ENCODE data around the gene ARL11.

Gene ARL11

GRCh38 chr13:49646688-49647087 lies 18.4 kb downstream of the ARL11 start:
- DNase-seq (ENCODE audit: extremely low read depth, low read depth) = no peak
- H3K4me3 ChIP-seq (replicated peaks; ENCODE audit: low read depth, low read length) = no peak overlapping the region
- TF ChIP-seq, protein P1, sequence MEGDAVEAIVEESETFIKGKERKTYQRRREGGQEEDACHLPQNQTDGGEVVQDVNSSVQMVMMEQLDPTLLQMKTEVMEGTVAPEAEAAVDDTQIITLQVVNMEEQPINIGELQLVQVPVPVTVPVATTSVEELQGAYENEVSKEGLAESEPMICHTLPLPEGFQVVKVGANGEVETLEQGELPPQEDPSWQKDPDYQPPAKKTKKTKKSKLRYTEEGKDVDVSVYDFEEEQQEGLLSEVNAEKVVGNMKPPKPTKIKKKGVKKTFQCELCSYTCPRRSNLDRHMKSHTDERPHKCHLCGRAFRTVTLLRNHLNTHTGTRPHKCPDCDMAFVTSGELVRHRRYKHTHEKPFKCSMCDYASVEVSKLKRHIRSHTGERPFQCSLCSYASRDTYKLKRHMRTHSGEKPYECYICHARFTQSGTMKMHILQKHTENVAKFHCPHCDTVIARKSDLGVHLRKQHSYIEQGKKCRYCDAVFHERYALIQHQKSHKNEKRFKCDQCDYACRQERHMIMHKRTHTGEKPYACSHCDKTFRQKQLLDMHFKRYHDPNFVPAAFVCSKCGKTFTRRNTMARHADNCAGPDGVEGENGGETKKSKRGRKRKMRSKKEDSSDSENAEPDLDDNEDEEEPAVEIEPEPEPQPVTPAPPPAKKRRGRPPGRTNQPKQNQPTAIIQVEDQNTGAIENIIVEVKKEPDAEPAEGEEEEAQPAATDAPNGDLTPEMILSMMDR (IDR thresholded peaks at IDR 0.05; ENCODE audit: low read depth, low read length, missing control alignments) = no peak

- DNase-seq (ENCODE audit: extremely low read depth, low read depth) = no peak
- H3K4me3 ChIP-seq (replicated peaks; ENCODE audit: low read depth, low read length) = no peak overlapping the region
- TF ChIP-seq, protein P1 (IDR thresholded peaks at IDR 0.05; ENCODE audit: low read depth, low read length, missing control alignments) = peak; percentile 47
Observed at GRCh38 chr13:49649244-49649962, 21.1 kb downstream of the ARL11 start.

GRCh38 chr13:49649963-49650312 lies 21.6 kb downstream of the ARL11 start:
- DNase-seq (ENCODE audit: extremely low read depth, low read depth) = no peak
- TF ChIP-seq, protein P1 (IDR thresholded peaks at IDR 0.05; ENCODE audit: low read depth, low read length, missing control alignments) = no peak
- no peak overlapping the region for H3K4me3 ChIP-seq (replicated peaks; ENCODE audit: low read depth, low read length)

- no peak overlapping the region for H3K4me3 ChIP-seq (replicated peaks; ENCODE audit: low read depth, low read length)
- DNase-seq (ENCODE audit: extremely low read depth, low read depth) = no peak
- TF ChIP-seq, protein P1 (IDR thresholded peaks at IDR 0.05; ENCODE audit: low read depth, low read length, missing control alignments) = no peak
Observed at GRCh38 chr13:49651570-49652354, 23.5 kb downstream of the ARL11 start.

DNA sequence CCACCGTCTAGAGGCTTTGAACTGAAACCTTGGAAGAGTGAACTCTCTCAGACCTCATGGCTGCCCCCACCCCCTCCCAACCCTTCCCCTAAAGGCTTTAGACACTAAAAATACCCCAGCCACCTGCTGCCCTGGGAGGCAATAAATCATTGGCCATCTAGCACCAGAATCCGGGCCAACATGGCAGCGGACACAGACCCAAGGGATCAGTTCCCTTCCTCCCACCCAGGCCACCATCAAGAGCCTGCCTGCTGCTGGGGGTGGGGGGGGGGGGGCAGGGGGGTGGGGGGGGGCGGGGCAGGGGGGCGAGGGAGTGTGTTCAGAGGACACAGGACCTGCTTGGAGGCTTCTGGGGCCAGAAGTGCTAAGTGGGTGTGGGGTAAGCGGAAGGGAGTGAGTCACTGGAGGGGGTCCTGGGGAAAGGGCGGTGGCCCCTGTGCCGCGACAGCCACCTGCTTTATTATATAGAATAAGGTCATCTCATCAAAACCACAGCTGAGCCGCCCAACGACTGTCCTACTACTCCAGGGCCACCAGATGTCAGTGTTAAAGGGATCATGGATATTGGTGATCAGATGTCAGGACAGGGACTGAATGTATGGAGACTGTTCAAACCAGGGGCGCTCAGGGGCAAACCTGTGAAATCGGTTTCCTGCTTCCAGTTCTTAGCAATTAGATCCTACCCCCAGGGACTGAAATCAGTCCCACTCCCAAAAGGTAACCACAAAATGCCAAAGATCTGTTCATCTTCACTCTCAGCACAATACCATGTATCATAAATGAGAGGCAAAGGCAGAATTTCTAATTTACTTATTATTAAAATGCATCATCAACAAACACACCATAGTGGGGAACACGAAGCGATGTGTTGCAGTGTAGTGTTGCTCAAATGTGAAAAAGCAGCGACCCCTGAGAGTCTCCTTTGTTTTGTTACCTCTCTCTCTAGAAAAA lies 24.3 kb downstream of the ARL11 start:
- no peak for DNase-seq (ENCODE audit: extremely low read depth, low read depth)
- H3K4me3 ChIP-seq (replicated peaks; ENCODE audit: low read depth, low read length) = no peak overlapping the region
- TF ChIP-seq, protein P1 (IDR thresholded peaks at IDR 0.05; ENCODE audit: low read depth, low read length, missing control alignments) = peak; percentile 54

- TF ChIP-seq, protein P1 (IDR thresholded peaks at IDR 0.05; ENCODE audit: low read depth, low read length, missing control alignments) = no peak
- no peak overlapping the region for H3K4me3 ChIP-seq (replicated peaks; ENCODE audit: low read depth, low read length)
- no peak for DNase-seq (ENCODE audit: extremely low read depth, low read depth)
Observed at GRCh38 chr13:49653478-49653877, 25.2 kb downstream of the ARL11 start.

Measured in HFF-Myc (cell line).